ENCODE measurements around the gene SCYL3.

DNA sequence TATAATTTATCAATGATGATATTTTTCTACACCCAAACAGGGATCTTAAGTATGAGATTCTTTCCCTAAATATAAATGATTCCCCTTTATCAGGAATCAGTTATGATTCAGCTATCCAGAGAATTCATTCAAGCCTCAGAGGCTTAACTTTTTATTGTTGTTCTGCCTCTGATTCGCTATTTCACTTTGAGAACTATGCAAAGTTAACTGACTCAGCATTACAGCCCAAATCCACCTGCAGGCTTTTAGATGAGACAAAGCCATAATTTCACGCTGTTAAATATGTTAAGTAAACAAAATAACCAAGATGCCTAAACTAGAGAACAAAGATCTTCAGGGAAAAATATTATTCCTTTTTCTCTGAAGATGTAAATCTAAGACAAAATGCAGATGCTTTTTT lies 8.5 kb downstream of the SCYL3 start:
- no peak for TF ChIP-seq SP1 (IDR thresholded peaks at IDR 0.05; ENCODE audit: low read depth)
- TF ChIP-seq, protein P1, sequence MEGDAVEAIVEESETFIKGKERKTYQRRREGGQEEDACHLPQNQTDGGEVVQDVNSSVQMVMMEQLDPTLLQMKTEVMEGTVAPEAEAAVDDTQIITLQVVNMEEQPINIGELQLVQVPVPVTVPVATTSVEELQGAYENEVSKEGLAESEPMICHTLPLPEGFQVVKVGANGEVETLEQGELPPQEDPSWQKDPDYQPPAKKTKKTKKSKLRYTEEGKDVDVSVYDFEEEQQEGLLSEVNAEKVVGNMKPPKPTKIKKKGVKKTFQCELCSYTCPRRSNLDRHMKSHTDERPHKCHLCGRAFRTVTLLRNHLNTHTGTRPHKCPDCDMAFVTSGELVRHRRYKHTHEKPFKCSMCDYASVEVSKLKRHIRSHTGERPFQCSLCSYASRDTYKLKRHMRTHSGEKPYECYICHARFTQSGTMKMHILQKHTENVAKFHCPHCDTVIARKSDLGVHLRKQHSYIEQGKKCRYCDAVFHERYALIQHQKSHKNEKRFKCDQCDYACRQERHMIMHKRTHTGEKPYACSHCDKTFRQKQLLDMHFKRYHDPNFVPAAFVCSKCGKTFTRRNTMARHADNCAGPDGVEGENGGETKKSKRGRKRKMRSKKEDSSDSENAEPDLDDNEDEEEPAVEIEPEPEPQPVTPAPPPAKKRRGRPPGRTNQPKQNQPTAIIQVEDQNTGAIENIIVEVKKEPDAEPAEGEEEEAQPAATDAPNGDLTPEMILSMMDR (IDR thresholded peaks at IDR 0.05 in 2 of 3, conservative IDR thresholded peaks at IDR 0.05 in 1 of 3; ENCODE audit: borderline replicate concordance in 1 of 3, insufficient read depth in 1 of 3, low read depth in 2 of 3, low read length in 2 of 3) = no peak
- TF ChIP-seq EZH2 (IDR thresholded peaks at IDR 0.05) = no peak
- TF ChIP-seq POLR2AphosphoS5 (IDR thresholded peaks at IDR 0.05; ENCODE audit: low read depth, low read length) = no peak
- TF ChIP-seq YY1 (IDR thresholded peaks at IDR 0.05; ENCODE audit: extremely low read depth, insufficient replicate concordance, low read depth, low read length) = no peak
- TF ChIP-seq, protein P2, sequence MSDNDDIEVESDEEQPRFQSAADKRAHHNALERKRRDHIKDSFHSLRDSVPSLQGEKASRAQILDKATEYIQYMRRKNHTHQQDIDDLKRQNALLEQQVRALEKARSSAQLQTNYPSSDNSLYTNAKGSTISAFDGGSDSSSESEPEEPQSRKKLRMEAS (IDR thresholded peaks at IDR 0.05) = no peak
- no peak for TF ChIP-seq EGR1 (IDR thresholded peaks at IDR 0.05; ENCODE audit: low read depth)
- TF ChIP-seq CEBPB (IDR thresholded peaks at IDR 0.05; ENCODE audit: low read depth) = no peak
- no peak for TF ChIP-seq POLR2A (IDR thresholded peaks at IDR 0.05; ENCODE audit: borderline replicate concordance, extremely low read depth, insufficient read depth, insufficient read length)
